GM20000 (cell line): ENCODE measurements around the gene CD63.

Source experiments
- DNase-seq: peaks from one replicate; pipeline ENCODE4 v3.0.0; 2012; ENCODE audit warnings: low spot score
- TF ChIP-seq, protein P1 (sequence below): IDR thresholded peaks from 2 replicates; pipeline ENCODE4 v1.5.1; 2012; ENCODE audit warnings: mild to moderate bottlenecking, control low read depth; ENCODE audit errors: extremely low read depth, missing control alignments

The CD63 gene

DNA sequence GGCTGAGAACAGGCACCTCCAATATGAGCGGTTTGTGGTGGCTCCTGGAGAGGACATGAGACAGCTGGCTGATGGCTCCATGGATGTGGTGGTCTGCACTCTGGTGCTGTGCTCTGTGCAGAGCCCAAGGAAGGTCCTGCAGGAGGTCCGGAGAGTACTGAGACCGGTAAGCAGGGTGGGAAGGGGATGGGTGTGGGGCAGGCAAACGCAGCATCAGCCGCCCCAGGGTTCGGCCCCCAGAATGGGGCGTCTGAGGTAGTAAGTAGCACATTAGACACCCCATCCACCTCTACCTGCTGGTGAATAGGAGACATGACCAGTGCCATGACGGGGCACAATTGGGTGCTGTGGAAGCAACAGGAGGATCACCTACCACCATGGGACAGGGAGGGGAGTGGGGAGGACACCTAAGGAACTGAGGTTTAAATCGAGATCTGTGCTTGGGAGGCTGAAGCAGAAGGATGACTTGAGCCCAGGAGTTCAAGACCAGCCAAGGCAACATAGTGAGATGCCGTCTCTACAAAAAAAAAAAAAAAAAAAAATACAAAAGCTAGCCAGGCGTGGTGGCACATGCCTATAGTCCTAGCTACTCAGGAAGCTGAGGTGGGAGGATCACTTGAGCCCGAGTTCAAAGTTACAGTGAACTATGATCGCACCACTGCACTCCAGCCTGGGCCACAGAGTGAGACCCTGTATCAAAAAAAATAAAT lies 46.6 kb downstream of the CD63 start:
- TF ChIP-seq, protein P1, sequence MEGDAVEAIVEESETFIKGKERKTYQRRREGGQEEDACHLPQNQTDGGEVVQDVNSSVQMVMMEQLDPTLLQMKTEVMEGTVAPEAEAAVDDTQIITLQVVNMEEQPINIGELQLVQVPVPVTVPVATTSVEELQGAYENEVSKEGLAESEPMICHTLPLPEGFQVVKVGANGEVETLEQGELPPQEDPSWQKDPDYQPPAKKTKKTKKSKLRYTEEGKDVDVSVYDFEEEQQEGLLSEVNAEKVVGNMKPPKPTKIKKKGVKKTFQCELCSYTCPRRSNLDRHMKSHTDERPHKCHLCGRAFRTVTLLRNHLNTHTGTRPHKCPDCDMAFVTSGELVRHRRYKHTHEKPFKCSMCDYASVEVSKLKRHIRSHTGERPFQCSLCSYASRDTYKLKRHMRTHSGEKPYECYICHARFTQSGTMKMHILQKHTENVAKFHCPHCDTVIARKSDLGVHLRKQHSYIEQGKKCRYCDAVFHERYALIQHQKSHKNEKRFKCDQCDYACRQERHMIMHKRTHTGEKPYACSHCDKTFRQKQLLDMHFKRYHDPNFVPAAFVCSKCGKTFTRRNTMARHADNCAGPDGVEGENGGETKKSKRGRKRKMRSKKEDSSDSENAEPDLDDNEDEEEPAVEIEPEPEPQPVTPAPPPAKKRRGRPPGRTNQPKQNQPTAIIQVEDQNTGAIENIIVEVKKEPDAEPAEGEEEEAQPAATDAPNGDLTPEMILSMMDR: no peak

DNA sequence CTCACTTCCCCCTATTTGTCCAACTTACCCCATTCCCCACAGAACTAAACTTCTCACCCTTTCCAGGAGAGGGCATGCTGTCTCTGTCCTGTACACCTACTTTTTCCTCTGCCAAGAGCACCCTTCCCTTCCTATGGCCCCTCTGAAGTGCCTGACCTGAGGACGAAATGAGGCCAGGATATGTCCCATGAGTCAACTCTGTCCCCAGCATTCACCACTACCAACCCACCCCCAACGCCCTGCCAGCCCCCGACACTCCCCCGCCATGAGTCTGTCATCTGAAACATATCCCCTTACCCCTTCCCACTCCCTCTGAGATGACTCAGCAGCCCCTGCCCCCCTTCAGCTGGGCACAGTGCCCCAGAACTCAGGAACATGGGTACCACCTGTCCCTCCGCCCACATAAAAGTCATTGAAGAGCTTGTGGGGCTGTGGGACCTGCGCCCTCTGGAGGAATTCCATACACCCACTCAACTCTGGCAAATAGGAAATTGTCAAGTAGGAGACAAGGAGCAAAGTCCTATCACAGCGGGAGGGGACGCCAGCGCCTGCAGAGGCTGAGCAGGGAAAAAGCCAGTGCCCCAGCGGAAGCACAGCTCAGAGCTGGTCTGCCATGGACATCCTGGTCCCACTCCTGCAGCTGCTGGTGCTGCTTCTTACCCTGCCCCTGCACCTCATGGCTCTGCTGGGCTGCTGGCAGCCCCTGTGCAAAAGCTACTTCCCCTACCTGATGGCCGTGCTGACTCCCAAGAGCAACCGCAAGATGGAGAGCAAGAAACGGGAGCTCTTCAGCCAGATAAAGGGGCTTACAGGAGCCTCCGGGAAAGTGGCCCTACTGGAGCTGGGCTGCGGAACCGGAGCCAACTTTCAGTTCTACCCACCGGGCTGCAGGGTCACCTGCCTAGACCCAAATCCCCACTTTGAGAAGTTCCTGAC lies 47.4 kb downstream of the CD63 start:
- no peak for DNase-seq
- TF ChIP-seq, protein P1: no peak

More for the DNA sequence above, 46.6 kb downstream of the CD63 start:
- DNase-seq: no peak

DNA sequence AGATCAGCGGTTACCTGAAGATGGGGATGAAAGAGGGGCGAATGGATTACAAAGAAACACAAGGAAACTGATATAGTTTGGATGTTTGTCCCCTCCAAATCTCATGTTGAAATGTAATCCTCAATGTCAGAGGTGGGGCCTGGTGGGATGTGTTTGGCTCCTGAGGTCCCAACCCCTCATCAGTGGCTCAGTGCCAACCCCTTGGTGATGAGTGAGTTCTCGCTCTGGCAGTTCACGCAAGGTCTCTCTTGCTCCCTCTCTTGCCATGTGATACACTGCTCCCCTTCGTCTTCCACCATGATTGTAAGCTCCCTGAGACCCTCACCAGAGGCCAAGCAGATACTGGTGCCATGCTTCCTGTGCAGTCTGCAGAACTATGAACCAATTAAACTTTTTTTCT lies 49.1 kb downstream of the CD63 start:
- no peak for DNase-seq
- TF ChIP-seq, protein P1: no peak

DNA sequence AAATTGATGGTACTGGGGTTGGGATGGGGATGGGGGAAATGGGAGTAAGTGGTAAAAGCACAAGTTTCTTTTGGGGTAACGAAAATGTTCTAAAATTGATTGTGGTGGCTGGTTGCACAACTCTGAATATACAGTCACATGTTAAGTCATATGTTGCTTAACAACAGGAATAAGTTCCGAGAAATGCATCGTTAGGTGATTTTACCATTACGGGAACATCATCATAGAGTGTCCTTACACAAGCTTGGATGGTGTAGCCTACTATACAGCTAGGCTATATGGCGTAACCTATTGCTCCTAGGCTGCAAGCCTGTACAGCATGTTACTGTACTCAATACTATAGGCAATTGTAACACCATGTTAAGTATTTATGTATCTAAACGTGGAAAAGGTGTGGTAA lies 52.1 kb downstream of the CD63 start:
- TF ChIP-seq, protein P1: no peak
- DNase-seq: no peak

DNA sequence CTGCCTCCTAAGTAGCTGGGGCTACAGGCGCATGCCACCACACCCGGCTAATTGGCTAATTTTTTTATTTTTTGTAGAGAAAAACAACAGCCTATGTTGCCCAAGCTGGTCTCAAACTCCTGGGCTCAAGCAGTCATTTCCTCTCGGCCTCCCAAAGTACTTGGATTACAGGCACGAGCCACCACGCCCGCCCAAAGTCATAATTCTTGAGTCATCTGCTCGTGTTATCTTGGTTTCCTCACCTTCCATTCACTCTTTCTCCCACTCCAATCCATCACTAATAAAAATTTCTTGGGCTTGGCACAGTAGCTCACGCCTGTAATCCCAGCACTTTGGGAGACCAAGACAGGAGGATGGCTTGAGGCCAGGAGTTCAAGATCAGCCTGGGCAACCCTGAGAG lies 53.1 kb downstream of the CD63 start:
- DNase-seq: no peak
- TF ChIP-seq, protein P1: no peak
